LHCN-M2 (cell line): ENCODE results near the gene PRSS57. TPM values are rescaled to one million over a fixed set of nuclear protein-coding genes. Genes with fewer than 3 reads are reported as not detected.
A peak's percentile ranks its signal among the peaks of the same experiment; 100 is the strongest.
"Not testable (repeated sequence)": the region's sequence is repeated elsewhere in the genome, so short reads cannot be mapped to it uniquely, and the experiment has no call there.

Source experiments
- DNase-seq: peaks from one replicate; pipeline ENCODE4 v3.0.0-alpha.2; 2012; ENCODE audit warnings: low read depth
- total RNA-seq: library from RNA; depleted of rRNA; stranded (reverse); fragments of >200 nt; gene quantifications from 2 replicates; pipeline ENCODE4 v1.2.3, GENCODE V29; 2014

PRSS57 gene
- total RNA-seq, 1 experiment from 2014 or later = not detected

DNA sequence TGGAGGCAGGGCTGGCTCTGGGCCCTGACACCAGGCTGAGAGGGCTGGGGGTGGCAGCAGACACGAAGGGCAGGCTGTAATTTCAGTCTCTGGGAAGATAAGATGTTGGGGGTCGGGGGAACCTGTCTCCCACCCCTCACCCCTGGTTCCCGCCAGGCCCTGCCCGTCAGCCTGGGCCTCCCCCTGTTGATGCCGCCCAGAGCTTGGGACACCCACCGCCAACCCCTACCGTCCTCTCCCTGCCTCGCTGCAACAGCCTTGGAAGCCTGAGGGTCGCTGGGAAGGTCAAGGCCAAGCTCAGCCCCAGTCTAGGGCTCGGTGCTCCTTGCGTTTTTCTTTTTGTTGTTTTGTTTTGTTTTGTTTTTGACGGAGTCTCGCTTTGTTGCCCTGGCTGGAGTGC, 28.0 kb upstream of the PRSS57 start:
- DNase-seq = no peak

- DNase-seq = no peak
Observed at GRCh38 chr19:722553-723101, 27.4 kb upstream of the PRSS57 start.

DNA sequence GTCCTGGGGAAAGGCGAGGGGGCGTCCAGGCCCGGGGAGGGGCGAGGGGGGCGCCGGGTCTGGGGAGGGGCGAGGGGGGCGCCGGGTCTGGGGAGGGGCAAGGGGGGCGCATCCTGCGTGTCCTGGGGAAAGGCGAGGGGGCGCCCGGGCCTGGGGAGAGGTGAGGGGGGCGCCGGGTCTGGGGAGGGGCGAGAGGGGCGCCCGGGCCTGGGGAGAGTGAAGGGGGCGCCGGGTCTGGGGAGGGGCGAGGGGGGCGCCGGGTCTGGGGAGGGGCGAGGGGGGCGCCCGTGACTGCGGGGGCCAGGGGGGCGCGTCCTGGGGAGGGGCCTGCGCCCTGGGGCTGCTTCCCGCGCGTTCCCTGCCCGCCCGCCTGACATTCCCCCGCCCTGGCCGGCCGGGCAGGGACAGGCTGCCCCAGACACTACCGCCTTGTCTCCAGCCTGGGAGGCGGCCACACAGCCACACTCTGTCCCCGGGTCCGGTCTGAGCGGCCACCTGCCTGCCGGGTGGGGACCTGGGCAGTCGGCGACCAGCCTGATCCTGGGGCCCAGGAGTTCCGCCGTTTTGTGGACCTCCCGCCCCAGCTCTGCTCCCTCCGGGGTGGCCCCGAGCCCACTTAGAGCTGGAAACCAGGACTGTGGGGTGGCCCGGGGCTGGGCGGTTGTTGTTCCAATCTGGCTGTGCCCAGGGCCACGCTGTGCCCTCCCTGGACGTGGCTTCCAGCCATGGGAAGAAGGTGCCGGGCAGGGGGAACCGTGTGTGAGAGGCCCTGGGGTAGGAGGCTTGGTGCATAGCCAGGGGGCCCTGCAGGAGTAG, 25.3 kb upstream of the PRSS57 start:
- DNase-seq = no peak

DNA sequence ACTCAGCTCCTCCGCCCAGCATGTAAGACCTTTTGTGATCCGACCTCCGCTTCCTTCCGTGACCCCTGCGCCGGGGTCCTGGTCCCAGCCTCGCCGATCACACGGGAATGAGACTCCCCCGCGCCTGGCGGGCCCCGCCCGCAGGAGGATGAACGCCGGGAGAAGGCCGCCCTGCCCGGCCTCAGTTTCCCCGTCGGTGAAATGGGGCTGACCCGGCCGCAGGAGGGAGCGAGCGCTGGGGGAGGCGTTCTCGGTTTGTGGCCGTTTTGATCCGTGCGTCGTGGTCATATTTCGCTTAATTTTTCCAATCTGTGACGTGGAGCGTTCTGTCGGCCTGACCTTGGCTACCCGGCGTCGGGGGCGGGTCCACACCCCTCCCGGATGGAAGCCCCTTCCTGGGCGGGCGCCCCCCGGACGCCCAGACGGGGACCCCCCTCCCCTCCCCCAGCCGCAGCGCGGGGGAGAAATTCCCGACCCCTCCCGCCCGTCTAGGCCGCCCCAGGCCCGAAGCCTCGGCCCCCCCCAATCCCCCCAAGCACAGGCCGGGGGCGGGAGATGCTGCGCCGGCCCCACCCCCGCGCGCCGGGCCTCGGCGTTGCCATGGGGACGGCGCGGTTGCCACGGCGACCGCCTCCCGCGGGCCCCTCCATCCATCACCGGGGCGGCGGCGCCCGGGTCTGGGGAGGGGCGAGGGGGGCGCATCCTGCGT, 24.5 kb upstream of the PRSS57 start:
- DNase-seq = no peak

GRCh38 chr19:718991-719512, 23.8 kb upstream of the PRSS57 start:
- DNase-seq = no peak

DNA sequence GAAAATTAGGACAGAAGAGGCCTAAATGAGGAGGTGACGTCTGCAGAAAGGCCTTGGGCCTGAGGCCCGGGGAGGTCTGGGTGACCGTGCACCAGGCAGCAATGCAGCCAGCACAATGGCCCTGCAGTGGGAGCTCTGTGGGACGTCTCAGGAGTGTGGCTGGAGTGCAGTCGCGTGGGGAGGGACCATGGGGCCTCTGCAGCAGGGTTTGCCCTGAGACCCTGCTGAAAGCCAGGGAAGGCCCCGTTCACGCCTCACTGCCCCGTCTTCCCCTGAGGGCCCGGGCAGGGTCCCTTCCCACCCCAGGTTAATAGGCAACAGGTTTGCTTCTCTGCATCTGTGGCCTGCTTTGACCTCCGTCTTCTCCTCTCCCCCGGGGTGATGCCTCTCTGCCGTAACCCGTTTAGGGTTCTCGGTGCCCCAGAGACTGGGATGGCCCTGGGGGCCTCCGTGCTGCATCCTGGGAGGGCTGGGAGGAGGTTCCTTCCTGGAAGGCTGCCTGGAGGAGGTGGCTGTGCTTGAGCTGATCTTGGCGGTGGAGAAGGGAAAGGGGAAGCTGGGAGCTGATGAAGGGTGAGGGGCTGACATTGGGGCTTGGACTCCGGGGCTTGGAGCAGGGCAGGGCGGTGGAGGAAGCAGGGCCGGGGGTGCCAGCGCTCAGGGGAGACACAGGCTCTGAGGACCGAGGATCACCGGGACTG, 23.1 kb upstream of the PRSS57 start:
- no peak for DNase-seq

DNA sequence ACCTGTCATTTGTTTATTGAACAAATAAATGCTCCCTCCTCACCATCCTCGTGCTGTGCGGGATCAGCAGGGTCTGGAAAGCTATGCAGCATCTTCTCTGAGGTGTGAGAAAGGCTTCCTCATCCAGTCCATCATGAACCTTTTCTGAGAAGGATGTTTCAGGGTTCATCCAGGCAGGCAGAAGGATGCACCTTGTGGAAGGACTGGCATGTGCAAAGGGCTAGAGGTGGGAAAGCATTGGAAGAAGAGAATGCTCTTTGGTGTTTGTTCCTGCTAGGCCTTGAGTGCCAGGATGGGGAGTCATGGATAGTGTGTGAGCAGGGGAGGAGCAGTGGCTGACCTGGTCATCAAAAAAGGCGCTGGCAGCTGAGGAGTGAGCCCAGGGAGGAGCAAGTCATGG, 20.1 kb upstream of the PRSS57 start:
- no peak for DNase-seq

DNA sequence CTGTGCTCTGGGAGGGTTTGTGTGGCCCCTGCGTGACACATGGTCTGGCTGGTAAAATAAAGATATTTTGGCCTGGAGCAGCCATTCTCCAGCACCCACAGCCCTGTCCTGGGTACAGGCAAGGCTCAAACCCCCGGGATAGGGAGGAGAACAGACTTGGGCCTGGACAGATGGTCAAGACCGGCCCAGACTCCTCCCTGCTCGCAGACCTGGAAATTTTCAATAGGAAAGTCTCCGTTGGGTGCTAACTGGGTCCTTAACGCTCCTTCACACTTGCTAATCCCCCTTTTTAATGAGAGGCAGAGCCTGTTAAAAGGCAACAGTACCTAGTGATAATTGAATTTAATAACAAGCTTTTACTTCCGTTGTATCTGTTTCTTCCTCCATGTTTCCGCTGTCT, 16.0 kb upstream of the PRSS57 start:
- no peak for DNase-seq

DNA sequence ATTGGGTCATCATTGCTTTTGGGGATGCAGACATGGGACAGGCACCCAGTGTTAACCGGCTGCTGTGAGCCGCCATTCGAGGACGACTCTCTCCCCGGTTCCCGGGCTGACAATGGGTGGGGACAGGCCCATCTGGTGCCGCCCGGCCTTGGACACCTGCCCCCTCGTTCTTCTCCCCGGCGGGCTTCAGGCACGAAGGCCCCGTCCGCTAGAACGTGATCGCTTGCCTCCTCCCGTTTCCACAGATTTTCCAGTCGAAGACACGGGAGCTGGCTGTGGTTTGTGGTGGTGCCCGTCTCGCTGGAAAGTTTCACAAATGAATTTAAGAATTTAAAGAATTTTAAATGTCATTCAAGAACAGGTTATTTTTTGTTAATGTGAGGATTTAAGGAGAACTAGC, 15.5 kb upstream of the PRSS57 start:
- DNase-seq = no peak

DNA sequence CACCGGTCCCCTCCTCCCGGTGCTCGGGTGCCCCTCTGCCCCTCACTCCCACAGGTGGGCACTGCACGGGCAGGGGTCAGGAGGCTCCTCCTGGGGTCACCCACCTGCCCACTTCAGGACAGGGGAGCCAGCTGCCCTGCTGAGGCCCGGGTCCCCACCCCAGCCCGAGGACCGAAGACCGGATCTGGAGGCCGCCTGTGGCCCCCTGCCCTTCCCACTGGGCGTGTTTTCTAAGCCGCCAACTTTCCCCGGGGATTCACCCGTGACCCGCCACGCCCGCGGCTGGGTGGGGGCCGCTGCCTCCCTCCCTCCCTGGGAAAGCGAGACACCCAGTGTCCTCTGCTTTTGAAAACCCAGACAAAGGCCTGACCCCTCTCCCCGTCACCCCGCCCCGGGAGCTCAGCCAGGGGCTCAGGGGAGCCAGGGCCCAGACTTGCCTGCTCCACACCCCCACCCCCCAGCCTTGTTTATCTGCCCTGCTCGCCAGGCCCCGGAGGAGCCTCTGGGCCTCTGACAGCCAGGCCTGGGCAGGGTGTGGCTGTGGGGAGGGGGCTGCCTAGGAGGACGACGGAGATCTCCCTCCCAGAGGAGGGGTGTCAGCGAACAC, 14.8 kb upstream of the PRSS57 start:
- no peak for DNase-seq

- no peak for DNase-seq
Observed at GRCh38 chr19:709196-709964, 14.1 kb upstream of the PRSS57 start.

DNA sequence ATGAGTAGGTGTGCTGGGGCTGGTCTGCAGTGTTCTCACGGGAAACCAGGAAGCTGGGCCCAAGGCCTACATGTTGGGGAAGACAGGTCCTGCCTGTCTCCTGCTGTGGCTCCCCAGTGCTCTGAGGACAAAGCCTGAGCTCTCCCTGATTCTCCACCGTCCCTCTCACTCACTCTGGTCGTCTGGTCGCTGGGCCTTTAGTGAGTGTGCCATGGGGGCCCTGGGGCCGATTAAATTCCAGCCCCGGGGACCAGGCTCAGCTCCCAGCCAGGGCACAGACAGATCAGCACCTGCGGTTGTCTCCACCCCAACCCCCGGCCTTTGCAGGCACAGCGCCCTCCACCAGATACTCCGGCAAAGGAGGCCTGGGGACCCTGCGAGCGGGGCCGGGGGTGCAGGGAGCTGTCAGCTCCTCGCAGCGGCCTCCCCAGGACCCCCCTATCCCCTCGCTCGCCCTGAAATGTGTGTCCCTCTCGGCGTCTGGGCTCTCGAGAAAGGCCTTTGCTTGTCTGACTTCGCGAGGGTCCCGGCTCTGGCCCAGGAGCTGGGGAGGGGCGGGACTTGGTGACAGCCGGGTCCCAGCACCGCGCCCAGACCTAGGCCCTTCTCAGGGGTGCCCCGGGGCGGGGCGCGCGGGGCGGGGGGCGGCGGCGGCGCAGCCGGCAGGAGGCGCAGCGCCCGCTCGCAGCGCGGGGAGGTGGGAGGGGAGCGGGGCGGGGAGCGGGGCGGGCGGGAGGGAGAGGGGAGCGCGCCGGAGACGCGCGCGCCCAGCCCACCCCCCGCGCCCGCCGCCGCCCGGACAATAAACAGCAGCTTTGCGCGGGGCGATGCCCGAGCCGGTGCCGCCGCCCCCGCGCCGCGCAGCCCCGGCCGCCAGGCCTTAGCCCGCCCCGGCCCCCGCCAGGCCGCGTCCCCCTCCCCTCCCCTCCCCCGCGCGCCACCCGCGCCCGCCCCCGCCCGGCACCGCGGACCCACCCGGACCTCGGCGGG, 13.2 kb upstream of the PRSS57 start, which contains the start of gene PALM:
PALM (plus strand) TSS at position 782 of the 990 bp plus-strand sequence. CDS start 212 bp downstream, outside the sequence.
- no peak for DNase-seq

DNA sequence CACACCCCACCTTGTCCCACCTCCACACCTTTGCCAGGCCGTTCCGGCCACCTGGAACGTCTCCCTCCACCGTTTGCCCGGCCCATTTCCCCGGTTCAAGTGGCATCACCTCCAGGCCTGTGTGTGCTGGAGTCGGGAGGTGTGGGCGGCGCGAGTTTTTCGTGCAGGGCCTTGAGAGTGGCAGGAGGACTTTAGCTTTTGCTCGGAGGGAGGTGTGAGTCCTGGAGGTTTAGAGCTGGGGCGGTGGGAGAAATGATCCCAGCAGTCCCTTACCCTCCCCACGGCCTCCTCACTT, 9.1 kb upstream of the PRSS57 start:
- DNase-seq = no peak

- DNase-seq = peak; percentile 15
Observed at GRCh38 chr19:703651-704446, 8.6 kb upstream of the PRSS57 start.

DNA sequence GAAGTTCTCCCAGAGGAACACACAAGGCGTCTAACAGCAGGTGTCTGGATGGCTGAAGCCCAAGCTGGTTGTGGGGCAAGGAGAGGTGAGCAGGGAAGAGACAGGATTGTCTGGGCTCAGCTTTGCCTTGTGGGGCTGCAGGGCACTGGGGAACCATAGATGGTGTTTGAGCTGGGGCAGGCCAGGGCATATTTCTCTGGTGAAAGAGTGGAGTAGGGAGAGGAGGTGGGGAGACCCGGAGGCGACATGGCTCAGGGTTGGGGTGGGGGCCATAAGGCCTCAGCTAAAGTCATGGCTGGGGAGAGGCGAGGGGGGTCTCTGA, 8.0 kb upstream of the PRSS57 start:
- DNase-seq = no peak

GRCh38 chr19:702847-703246, 7.6 kb upstream of the PRSS57 start:
- not testable (repeated sequence) for DNase-seq

GRCh38 chr19:699885-700284, 4.6 kb upstream of the PRSS57 start:
- not testable (repeated sequence) for DNase-seq

- DNase-seq = not testable (repeated sequence)
Observed at GRCh38 chr19:698529-698928, 3.3 kb upstream of the PRSS57 start.
